ENCODE measurements around the gene HEMK1. TPM values are rescaled to one million over a fixed set of nuclear protein-coding genes. Genes with fewer than 3 reads are reported as not detected.

HEMK1 gene
- total and polyA plus RNA-seq, 2 donors (not counting 3 experiments of a cell fraction or from before 2014, with no cell fraction given): 14.2 to 15.2 TPM

DNA sequence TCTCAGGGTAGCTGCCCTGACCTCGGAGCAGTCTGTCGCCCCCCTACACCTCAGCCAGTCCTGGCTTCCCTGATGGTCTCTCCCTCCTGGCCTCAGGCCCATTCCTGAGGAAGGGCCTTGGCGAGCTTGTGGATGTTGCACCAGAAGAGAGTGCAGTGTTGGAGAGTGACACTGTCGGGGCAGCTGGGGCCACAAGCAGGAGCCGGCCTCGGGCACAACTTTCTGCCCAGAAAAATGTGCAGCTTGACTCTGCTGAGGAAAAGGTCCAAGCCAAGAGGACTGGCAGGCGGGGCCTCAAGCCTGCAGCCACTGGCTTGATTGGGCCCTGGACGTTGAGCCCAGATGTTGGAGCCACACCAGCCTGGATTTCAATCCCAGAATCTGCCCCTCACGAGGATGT, 12.8 kb downstream of the HEMK1 start:
- Histone ChIP-seq H3K79me2 (ENCODE audit: control insufficient read depth, insufficient read depth, low read length) (no peaks in the 10 kb centered on the region), H3K9me1 (replicated peaks; ENCODE audit: control insufficient read depth, extremely low read depth, insufficient read depth, low read length) (no peaks in the 10 kb centered on the region), H3K4me2 (ENCODE audit: insufficient read depth, low read length) (no peak overlapping the region), H3K9me3 (replicated peaks; ENCODE audit: control insufficient read depth, insufficient read depth, low read length) (no peaks in the 10 kb centered on the region), H3K27ac (ENCODE audit: insufficient read depth, low read depth, low read length) (no peak overlapping the region), H3K36me3 (ENCODE audit: control insufficient read depth in 2 of 2, extremely low read depth in 1 of 2, insufficient read depth in 2 of 2, low read length in 2 of 2) (peaks cover 0 to 3% of the 10 kb centered on the region in 2 experiments), H4K20me1 (replicated peaks; ENCODE audit: control insufficient read depth, extremely low read depth, insufficient read depth, low read length) (no peaks in the 10 kb centered on the region), H3K4me1 (ENCODE audit: control insufficient read depth, extremely low read depth, insufficient read depth, low read length) (no peaks in the 10 kb centered on the region), H3K9ac (replicated peaks; ENCODE audit: extremely low read depth, insufficient read depth, low read length) (no peak overlapping the region), H2AFZ (ENCODE audit: low read depth, low read length) (no peak overlapping the region), H3K27me3 (ENCODE audit: control insufficient read depth in 2 of 2, insufficient read depth in 2 of 2, low read length in 2 of 2) (no peaks in the 10 kb centered on the region), H3K4me3 (replicated peaks in 1 of 3; ENCODE audit: insufficient read depth in 1 of 3, low read depth in 1 of 3, low read length in 3 of 3) (no peak overlapping the region)
- CTCF ChIA-PET: interaction anchor here (1.2 to 1.3 kb wide), 2 partner anchors 30 to 40 kb away, joined by 3 to 7 read pairs; partner anchors contain the start of gene CISH
- intact Hi-C loops (cut with micrococcal nuclease) (no loop called here), dilution Hi-C loops (cut with MboI; ENCODE audit: extremely low pct_ligation_motif_present, low sequenced_read_pairs) (no loop called here)
- FAIRE-seq (no peak), DNase-seq (ENCODE audit: low read depth, low spot score) (no peak)
- POLR2A ChIA-PET: interaction anchor here (1.2 kb wide), 1 partner anchor 16 kb away, joined by 3 read pairs; no protein-coding TSS in a partner anchor
- TF ChIP-seq GATA2 (IDR thresholded peaks at IDR 0.05; ENCODE audit: insufficient read depth, insufficient read length, low read depth, low read length): no peak
- TF ChIP-seq FOS (IDR thresholded peaks at IDR 0.05; ENCODE audit: borderline replicate concordance, insufficient read depth, low read length): no peak
- TF ChIP-seq POLR2A (IDR thresholded peaks at IDR 0.05; ENCODE audit: low read depth, low read length): no peak
- TF ChIP-seq EZH2 (IDR thresholded peaks at IDR 0.05; ENCODE audit: borderline replicate concordance, low read depth, low read length, severe bottlenecking): no peak
- no peak for TF ChIP-seq MYC (IDR thresholded peaks at IDR 0.05; ENCODE audit: low read depth, low read length)
- TF ChIP-seq, protein P1, sequence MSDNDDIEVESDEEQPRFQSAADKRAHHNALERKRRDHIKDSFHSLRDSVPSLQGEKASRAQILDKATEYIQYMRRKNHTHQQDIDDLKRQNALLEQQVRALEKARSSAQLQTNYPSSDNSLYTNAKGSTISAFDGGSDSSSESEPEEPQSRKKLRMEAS (IDR thresholded peaks at IDR 0.05; ENCODE audit: insufficient read depth, insufficient read length): no peak
- TF ChIP-seq POLR2AphosphoS5 (IDR thresholded peaks at IDR 0.05; ENCODE audit: insufficient read depth, low read depth, low read length): no peak
- TF ChIP-seq, protein P2, sequence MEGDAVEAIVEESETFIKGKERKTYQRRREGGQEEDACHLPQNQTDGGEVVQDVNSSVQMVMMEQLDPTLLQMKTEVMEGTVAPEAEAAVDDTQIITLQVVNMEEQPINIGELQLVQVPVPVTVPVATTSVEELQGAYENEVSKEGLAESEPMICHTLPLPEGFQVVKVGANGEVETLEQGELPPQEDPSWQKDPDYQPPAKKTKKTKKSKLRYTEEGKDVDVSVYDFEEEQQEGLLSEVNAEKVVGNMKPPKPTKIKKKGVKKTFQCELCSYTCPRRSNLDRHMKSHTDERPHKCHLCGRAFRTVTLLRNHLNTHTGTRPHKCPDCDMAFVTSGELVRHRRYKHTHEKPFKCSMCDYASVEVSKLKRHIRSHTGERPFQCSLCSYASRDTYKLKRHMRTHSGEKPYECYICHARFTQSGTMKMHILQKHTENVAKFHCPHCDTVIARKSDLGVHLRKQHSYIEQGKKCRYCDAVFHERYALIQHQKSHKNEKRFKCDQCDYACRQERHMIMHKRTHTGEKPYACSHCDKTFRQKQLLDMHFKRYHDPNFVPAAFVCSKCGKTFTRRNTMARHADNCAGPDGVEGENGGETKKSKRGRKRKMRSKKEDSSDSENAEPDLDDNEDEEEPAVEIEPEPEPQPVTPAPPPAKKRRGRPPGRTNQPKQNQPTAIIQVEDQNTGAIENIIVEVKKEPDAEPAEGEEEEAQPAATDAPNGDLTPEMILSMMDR (IDR thresholded peaks at IDR 0.05; ENCODE audit: extremely low read depth in 1 of 2, insufficient read depth in 1 of 2, low read depth in 1 of 2, low read length in 2 of 2): no peak
- no peak for TF ChIP-seq JUN (IDR thresholded peaks at IDR 0.05; ENCODE audit: borderline replicate concordance, insufficient read depth, insufficient read length, low read depth)
- BruUV-seq (replicated peaks): no TSS peak
